Measurements from ENCODE around the gene TRAF3IP1. TPM values are rescaled to one million over a fixed set of nuclear protein-coding genes. Genes with fewer than 3 reads are reported as not detected.

The TRAF3IP1 gene
- total and polyA plus RNA-seq, 11 donors, result 3.8 to 20.3 (median 12.4) TPM

GRCh38 chr2:238287737-238288649, 32.3 kb upstream of the TRAF3IP1 start, which contains the start of gene PER2:
TSS of gene PER2 (minus strand) at chr2:238288610. CDS start at chr2:238277936, 10,674 bp downstream.
- intact Hi-C loops (cut with DNase I), result loop anchor here in 2 of 10 donors (2.0 to 10.0 kb wide), 2 partner anchors 33 to 223 kb away; partner anchors contain the start of genes SCLY (in 1 of the 2) and TRAF3IP1 (in 1 of the 2)
- Histone ChIP-seq H3K9me3 (no peaks in the 10 kb centered on the region), H3K4me1 (peaks cover 4 to 66% (median 48%) of the 10 kb centered on the region in 12 donors), H3K27ac (peak within 1 kb of the TSS; percentile 18 to 98 (median 88)), H3K27me3 (no peaks in the 10 kb centered on the region), H3K4me3 (peak within 1 kb of the TSS; percentile 28 to 99 (median 86)), H3K36me3 (no peaks in the 10 kb centered on the region)
- ATAC-seq (peak in 3 of 4 donors; percentile 6 to 35 (median 10)), DNase-seq (peak; percentile 56 to 77 (median 67))
- TF ChIP-seq POLR2A (IDR thresholded peaks at IDR 0.05), result no peak
- TF ChIP-seq, protein P1, sequence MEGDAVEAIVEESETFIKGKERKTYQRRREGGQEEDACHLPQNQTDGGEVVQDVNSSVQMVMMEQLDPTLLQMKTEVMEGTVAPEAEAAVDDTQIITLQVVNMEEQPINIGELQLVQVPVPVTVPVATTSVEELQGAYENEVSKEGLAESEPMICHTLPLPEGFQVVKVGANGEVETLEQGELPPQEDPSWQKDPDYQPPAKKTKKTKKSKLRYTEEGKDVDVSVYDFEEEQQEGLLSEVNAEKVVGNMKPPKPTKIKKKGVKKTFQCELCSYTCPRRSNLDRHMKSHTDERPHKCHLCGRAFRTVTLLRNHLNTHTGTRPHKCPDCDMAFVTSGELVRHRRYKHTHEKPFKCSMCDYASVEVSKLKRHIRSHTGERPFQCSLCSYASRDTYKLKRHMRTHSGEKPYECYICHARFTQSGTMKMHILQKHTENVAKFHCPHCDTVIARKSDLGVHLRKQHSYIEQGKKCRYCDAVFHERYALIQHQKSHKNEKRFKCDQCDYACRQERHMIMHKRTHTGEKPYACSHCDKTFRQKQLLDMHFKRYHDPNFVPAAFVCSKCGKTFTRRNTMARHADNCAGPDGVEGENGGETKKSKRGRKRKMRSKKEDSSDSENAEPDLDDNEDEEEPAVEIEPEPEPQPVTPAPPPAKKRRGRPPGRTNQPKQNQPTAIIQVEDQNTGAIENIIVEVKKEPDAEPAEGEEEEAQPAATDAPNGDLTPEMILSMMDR (IDR thresholded peaks at IDR 0.05), result peak in 3 of 12 donors; percentile 27 to 39 (median 27)
- WGBS, 4 donors, result 0 to 3% (median 2%) methylated on average over 8 to 65 of the region's 65 CpGs

GRCh38 chr2:238288650-238289573, 31.4 kb upstream of the TRAF3IP1 start:
- ATAC-seq (peak; percentile 85 to 90 (median 89)), DNase-seq (peak; percentile 96 to 99 (median 98))
- H3K4me1 ChIP-seq, result peaks cover 4 to 57% (median 43%) of the 10 kb centered on the region in 12 donors
- H3K27ac ChIP-seq, result peak overlapping the region; percentile 14 to 98 (median 88)
- TF ChIP-seq, protein P1 (IDR thresholded peaks at IDR 0.05), result peak in 7 of 12 donors; percentile 26 to 60 (median 43)
- peak; percentile 25 to 41 for TF ChIP-seq POLR2A (IDR thresholded peaks at IDR 0.05)
- no peaks in the 10 kb centered on the region for H3K9me3 ChIP-seq
- no peaks in the 10 kb centered on the region for H3K27me3 ChIP-seq
- no peaks in the 10 kb centered on the region for H3K36me3 ChIP-seq
- intact Hi-C loops (cut with DNase I), result loop anchor here in 2 of 10 donors (2.0 to 10.0 kb wide), 2 partner anchors 32 to 224 kb away; partner anchors contain the start of genes SCLY (in 1 of the 2) and TRAF3IP1 (in 1 of the 2)
- peak overlapping the region; percentile 28 to 99 (median 86) for H3K4me3 ChIP-seq
- 0 to 1% (median 1%) methylated on average over 51 to 108 of the region's 108 CpGs for WGBS, 4 donors

DNA sequence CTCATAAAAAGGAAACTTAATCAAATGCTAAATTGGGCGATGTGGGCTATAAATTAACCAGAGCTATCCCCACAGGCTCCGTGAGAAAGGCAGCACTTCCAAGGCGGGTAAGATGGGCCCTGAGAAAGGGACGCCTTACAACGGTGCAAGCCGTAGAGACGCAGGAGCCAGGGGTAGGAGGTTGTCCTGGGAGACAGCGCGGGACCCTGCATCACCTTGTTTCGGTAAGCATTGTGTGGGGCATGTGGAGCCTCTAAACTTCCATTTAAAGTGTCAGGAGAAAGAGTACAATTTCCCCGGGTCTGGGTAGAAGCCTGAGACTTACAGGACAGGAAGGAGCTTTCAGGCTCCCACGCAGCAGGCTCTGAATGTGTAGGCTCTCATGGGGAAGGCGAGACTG, 30.7 kb upstream of the TRAF3IP1 start:
- peak overlapping the region in 11 of 12 donors; percentile 71 to 98 (median 92) for H3K27ac ChIP-seq
- TF ChIP-seq, protein P1 (IDR thresholded peaks at IDR 0.05), result no peak
- TF ChIP-seq POLR2A (IDR thresholded peaks at IDR 0.05), result no peak
- H3K4me3 ChIP-seq, result peak overlapping the region in 11 of 12 donors; percentile 55 to 99 (median 89)
- H3K27me3 ChIP-seq, result no peaks in the 10 kb centered on the region
- ATAC-seq (no peak), DNase-seq (no peak)
- no peaks in the 10 kb centered on the region for H3K36me3 ChIP-seq
- no peaks in the 10 kb centered on the region for H3K9me3 ChIP-seq
- WGBS, 4 donors, result 19 to 31% (median 28%) methylated on average over 13 of the region's 13 CpGs
- peaks cover 4 to 51% (median 40%) of the 10 kb centered on the region in 12 donors for H3K4me1 ChIP-seq
- intact Hi-C loops (cut with DNase I), result loop anchor here in 2 of 10 donors (2.0 to 10.0 kb wide), 2 partner anchors 31 to 225 kb away; partner anchors contain the start of genes SCLY (in 1 of the 2) and TRAF3IP1 (in 1 of the 2)
